Erythroblast (primary cell): ENCODE data around the gene A3GALT2.
"Not testable (repeated sequence)": the region's sequence is repeated elsewhere in the genome, so short reads cannot be mapped to it uniquely, and the experiment has no call there.

ENCODE experiments used
- DNase-seq, 2 experiments: peaks; one replicate each; lab custom pipeline; 2025; lab: John Stamatoyannopoulos, UW
- GATA1 ChIP-seq: IDR thresholded peaks from 2 replicates; pipeline ENCODE4 v1.6.1; 2011; ENCODE audit warnings: low read depth, mild to moderate bottlenecking, control low read depth, low read length, moderate library complexity
- POLR2A ChIP-seq: IDR thresholded peaks from 2 replicates; pipeline ENCODE4 v1.6.1; 2011; ENCODE audit warnings: mild to moderate bottlenecking, low read length

The A3GALT2 gene

DNA sequence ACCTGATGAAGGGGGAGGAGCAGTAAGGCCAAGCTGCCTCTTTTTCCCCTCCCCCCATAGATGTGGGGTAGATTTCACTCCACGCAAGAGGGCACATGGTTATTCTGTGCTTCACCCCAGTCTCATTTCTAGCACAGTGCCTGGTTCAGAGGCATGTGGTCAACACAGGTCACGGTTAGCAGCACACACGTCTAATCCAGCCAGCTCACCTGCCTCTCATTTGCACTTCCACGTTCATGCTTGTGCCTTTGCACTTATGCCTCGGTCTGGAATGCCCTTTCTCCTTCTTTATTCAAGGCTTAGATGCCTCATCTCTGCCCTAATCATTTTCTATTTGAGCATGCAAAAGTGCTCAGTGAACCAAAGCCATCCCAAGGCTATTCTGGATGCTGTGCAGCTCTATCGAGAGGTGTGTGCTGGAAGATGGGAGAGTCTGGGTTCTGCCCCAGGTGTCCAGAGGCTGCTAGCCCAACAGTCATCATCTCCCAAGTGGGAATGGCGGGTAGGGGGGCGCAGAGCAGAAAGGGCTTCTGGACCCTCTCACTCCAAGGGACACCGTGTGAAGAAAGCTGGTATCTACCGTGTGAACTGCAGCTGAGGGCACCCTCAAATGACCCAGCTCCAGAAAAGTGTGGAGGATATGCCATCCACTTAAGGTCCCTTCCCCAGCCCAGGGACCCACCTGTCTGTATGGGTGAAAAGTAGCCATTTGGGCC is 2.1 kb upstream of the A3GALT2 start:
- no peak for DNase-seq
- no peak for TF ChIP-seq POLR2A
- TF ChIP-seq GATA1, result no peak

DNA sequence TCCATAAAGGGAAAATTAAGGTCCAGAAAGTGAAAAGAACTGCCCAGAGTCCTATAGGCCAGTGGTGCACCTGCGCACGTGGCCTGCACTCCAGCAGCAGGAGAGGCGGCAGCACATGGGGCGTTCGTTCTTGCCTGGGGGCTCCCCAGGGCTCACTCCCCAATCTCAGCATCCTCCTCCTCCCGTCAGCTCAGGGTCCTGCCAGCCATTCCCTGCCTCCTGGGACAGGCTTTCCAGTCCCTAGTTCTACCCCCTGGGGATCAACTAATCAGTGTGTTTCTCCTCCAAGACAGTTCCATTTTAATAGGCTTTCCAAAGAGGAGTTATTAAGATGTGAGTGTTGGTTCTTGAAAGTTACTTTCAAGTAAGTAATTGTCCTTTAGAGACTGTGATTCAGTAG is 1.2 kb upstream of the A3GALT2 start:
- no peak for TF ChIP-seq POLR2A
- TF ChIP-seq GATA1, result no peak
- DNase-seq, result no peak

DNA sequence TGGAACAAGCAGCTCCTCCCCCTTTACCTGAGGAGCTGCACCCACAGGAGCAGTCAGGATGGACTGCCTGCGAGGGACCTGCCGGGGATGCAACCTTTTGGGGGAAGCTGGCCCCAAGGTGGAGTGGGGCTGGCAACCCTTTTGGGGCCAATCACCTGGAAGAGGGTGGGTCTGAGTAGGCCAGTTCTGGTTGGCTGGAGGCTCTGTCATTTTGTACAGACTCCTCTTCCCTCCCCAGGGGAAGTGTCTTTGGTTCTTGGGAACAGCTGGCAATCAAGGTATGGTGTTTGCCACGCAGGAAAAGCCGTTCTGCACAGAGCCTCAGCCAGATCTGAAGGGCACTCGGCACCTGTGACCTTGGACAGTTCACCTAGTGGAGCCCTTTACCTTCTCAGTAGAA is 280 bp upstream of the A3GALT2 start:
- TF ChIP-seq GATA1 (no peak), POLR2A (no peak)
- no peak for DNase-seq

DNA sequence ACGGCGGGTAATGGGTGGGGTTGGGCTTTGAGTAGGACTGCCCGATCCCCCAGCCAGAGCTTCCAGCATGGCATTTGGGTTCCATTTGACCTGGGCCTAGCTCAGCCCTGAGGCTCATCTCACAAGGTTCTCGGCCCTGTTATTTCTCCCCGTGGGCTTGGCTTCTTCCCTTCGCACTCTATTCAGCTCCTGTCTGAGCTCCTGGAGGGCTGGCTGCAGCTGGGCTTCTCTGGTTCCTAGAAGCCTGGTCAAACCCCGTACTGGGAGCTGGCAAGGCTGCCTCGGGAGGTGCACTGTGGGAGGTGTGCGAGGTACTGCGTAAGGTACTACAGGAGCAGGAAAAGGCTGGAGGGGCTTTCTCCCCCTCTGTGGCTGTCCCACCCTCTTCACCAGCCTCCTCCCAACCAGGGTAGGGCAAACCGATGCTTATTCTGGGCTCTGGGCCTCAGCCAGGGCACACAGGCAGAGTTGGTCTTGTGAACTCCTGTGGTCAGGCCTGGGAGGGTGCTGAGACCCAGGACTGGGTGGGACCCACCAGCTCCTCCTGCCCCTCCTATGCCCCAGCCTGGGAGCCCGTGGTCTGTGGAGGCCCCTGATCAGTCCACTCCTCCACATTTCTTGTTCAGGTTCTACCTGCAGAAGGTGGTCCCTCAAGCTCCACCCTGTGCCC is 814 bp downstream of the A3GALT2 start:
- TF ChIP-seq GATA1 (no peak), POLR2A (no peak)

DNA sequence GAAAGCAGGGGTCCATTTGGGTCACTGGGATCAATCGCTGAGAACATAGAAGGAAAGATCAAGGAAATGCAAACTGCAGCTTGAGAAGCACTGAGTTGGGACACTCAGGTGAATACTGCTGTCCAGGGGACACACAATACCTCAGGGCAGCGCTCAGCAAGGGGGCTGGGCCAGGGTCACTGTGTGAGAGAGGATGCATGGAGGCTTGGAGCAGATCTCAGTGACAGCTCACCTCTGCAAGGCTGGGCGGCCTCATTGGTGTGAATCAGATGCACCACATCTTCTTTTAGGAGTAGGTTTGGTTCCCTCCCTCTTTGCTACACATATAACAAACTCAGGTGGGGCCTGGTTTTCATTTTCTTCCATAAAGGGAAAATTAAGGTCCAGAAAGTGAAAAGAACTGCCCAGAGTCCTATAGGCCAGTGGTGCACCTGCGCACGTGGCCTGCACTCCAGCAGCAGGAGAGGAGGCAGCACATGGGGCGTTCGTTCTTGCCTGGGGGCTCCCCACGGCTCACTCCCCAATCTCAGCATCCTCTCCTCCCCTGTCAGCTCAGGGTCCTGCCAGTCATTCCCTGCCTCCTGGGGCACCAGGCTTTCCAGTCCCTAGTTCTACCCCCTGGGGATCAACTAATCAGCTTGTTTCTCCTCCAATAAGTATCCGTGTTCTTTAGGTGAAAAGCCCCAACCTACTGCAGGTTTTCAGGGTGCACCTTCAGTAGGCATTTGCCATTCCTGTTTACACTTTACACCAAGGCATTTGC is 1.5 kb downstream of the A3GALT2 start:
- TF ChIP-seq GATA1, result no peak
- no peak for TF ChIP-seq POLR2A
- no peak for DNase-seq

More for the DNA sequence above, 814 bp downstream of the A3GALT2 start:
- no peak for DNase-seq

DNA sequence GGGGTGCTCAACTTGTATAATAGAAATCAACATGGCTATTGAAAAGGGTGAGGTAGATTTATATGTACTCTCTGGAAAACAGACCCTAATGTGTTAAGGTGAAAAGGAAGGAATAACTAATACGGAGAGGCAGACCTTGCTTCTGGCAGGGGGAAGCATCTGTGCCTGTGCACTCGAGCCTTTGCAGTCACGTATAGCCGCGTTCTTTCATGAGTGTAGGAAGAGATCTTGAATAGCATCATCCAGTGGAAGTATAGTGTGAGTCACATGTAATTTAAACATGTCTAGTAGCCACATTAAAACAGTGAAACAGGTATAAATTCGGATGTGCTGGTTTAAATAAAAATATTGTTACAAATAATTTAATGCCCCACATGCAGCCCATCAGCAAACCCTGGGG is 3.0 kb downstream of the A3GALT2 start:
- TF ChIP-seq GATA1, result no peak
- no peak for TF ChIP-seq POLR2A
- no peak for DNase-seq

DNA sequence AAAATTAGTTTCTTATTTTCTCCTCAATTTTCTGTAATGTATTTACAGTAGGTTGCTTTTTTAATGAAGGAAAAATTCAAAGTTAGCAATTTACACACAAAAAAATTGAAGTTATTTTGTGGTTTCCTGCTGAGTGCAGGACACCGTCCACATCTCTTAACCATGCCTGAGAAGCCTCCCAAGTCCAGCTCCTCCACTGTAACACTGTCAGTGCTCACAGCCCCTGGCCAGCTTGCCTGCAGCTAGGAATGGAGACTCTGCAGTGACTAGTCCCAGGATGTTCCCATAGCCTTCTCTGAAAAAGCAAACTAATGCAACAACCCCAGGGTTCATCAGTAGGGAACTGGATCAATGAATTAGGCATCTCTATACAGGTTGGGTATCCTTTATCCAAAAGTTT is 3.5 kb downstream of the A3GALT2 start:
- TF ChIP-seq POLR2A (no peak), GATA1 (no peak)
- DNase-seq, result no peak

DNA sequence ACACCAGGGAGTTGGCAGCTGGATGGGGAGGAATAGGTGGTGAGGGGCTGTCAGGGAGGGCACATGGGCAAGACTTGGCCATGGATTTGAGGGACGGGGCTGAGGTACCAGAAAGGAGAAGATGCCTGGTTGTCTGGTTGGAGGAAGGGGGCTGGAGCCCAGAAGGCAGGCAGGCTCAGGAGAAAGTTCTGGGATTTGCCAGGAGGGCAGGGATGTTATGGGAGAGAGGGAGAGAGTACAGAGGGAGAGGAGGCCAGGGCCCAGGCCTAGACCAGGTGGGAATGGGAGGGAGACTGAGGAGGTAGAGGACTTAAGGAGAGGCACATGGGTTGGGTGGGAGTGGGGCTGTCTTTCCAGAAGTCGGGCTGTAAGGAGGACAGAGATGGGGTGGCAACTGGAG is 4.3 kb downstream of the A3GALT2 start:
- DNase-seq, result no peak
- no peak for TF ChIP-seq POLR2A

DNA sequence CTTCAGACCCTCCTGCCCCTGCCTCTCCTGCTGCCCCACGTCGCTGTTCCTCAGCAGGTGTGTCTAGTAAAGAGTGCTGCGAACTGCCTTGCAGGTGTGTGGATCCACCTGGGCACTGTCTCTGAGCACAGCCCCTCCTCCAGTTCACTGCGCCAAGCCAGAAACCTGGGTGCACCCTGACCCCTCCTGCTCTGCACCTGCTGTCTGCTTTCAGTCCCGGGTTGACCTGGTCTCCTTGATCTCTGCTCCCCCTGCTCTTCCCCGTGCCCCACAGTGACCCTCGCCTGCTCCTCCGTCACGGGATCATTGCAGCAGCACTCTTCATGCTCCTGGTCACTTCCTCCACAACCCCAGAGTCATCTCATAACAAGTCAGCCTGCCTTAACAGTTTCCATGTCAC is 6.5 kb downstream of the A3GALT2 start:
- no peak for DNase-seq
- TF ChIP-seq GATA1 (no peak), POLR2A (no peak)

DNA sequence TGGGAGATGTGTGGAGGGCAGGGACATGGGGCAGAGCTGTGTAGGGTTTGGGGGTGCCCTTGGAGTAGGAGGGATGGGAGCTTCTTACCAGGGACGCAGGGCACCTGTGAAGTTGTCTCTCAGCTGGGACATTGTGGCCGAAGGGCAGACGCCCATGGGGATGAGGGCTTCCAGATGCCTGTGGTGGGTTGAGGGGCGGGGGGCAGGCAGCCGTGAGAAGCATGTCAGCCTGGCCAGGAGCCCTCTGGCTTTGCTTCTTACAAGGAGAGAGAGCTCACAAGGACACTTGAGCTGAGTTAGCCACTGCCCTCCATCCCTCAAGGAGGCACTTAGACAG is 8.5 kb downstream of the A3GALT2 start:
- no peak for DNase-seq
- TF ChIP-seq GATA1 (no peak), POLR2A (no peak)

DNA sequence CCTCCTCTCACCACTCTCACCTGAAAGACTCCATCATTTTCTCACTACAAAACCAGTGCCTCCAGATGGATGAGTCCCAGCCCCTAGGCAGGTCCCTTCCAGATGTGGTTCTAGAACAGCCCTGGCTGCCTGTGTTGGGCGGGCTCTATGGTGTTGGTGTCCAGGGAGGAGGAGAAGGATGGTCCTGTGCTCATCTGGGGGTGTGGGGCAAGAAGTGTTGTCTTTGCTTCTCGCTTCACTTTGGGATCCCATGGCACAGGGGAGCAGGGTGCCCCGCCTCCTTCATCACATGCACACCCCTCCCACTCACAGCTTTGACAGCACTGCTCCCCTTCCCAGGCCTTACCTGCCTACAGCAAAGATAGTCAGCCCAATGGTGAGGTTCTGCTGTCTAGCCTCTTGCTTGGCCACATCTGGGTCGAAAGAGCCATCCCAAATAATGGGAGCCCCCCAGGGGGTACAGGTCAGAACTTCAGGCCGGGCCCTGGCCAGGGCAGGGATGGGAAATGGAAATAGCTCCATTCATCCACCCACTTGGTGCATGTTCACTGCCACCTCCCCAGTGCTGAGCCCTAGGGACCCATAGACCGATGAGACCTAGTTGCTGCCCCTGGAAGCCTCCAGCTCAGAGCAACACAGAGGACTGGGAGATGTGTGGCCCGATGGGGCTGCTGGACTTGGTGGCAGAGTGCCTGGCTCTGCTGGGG is 9.0 kb downstream of the A3GALT2 start:
- DNase-seq, result no peak
- no peak for TF ChIP-seq GATA1
- no peak for TF ChIP-seq POLR2A

DNA sequence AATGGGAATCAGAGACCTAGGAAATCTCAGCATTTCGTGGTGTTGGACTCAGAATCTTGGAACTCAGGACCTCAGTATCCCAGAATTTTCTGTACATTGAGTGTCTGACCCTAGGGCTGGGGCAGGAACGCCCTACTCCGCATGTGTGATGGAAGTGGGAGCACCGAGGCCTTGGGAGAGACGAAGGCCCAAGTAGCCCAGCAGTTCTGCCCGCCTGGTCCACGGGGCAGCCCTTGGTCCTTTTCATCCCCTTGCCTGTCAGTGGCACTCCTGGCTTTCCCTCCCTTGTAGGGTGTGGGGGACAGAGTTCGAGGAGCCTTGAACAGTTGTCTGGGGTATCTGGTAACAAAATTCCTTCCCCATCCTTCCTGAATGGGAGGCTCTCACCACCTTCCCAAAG is 10.2 kb downstream of the A3GALT2 start:
- no peak for DNase-seq
- TF ChIP-seq GATA1 (no peak), POLR2A (no peak)

DNA sequence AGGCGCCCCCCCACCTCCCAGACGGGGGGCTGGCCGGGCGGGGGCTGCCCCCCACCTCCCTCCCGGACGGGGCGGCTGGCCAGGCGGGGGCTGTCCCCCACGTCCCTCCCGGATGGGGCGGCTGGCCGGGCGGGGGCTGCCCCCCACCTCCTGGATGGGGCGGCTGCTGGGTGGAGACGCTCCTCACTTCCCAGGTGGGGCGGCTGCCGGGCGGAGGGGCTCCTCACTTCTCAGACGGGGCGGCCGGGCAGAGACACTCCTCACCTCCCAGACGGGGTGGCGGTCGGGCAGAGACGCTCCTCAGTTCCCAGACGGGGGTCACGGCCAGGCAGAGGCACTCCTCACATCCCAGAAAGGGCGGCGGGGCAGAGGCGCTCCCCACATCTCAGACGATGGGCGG is 11.5 kb downstream of the A3GALT2 start:
- not testable (repeated sequence) for DNase-seq

DNA sequence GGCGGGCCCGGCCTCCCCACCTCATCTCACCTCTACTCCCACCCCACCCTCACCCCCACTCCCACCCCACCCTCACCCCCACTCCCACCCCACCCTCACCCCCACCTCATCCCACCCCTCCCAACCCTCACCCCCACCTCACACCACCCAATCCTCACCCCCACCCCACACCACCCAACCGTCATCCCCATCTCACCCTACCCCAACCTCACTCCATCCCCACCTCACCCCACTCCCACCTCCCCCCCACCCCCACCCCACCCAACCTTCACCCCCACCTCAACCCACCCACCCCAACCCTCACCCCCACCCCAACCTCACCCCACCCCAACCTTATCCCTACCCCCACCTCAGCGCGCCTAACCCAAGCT is 13.4 kb downstream of the A3GALT2 start:
- TF ChIP-seq GATA1, result no peak
- no peak for TF ChIP-seq POLR2A
- no peak for DNase-seq
